Limb (tissue), 2 donors: ENCODE results near the gene C20orf144.

Source experiments
- DNase-seq, 2 donors: peaks; one replicate each; pipeline ENCODE4 v3.0.0-alpha.2; 2016; ENCODE audit errors: extremely low spot score in 2 of 2

C20orf144 gene

GRCh38 chr20:33664085-33664761 lies 2.1 kb downstream of the C20orf144 start:
- no peak for DNase-seq

GRCh38 chr20:33664762-33665144 lies 2.6 kb downstream of the C20orf144 start:
- DNase-seq: peak in 1 of 2 donors; percentile 27

GRCh38 chr20:33666293-33667244 lies 4.4 kb downstream of the C20orf144 start, which contains the start of gene ACTL10:
ACTL10 (plus strand) TSS chr20:33666943; CDS start chr20:33667498, 555 bp downstream.
- peak; percentile 79 to 88 for DNase-seq

- DNase-seq: peak in 1 of 2 donors; percentile 63
These were observed 5.1 kb downstream of the C20orf144 start for GRCh38 chr20:33667245-33667675.

GRCh38 chr20:33667676-33668465 lies 5.7 kb downstream of the C20orf144 start:
- DNase-seq: peak in 1 of 2 donors; percentile 87

- peak in 1 of 2 donors; percentile 33 for DNase-seq
These were observed 6.5 kb downstream of the C20orf144 start for GRCh38 chr20:33668466-33669155.

GRCh38 chr20:33669224-33669623 lies 7.1 kb downstream of the C20orf144 start:
- no peak for DNase-seq

- peak in 1 of 2 donors; percentile 25 for DNase-seq
These were observed 7.9 kb downstream of the C20orf144 start for GRCh38 chr20:33669873-33670640.

GRCh38 chr20:33670715-33671499 lies 8.8 kb downstream of the C20orf144 start:
- no peak for DNase-seq

GRCh38 chr20:33671573-33672288 lies 9.6 kb downstream of the C20orf144 start:
- DNase-seq: no peak

- DNase-seq: peak in 1 of 2 donors; percentile 44
These were observed 10.4 kb downstream of the C20orf144 start for GRCh38 chr20:33672426-33673113.

GRCh38 chr20:33673114-33673409 lies 10.9 kb downstream of the C20orf144 start:
- no peak for DNase-seq

- peak in 1 of 2 donors; percentile 51 for DNase-seq
These were observed 11.5 kb downstream of the C20orf144 start for GRCh38 chr20:33673410-33674293.

- peak in 1 of 2 donors; percentile 90 for DNase-seq
These were observed 12.4 kb downstream of the C20orf144 start, which contains the start of gene NECAB3 for GRCh38 chr20:33674294-33675135. NECAB3 (minus strand) TSS chr20:33674428; CDS start chr20:33674352, 76 bp downstream.

- DNase-seq: peak in 1 of 2 donors; percentile 28
These were observed 13.2 kb downstream of the C20orf144 start for GRCh38 chr20:33675136-33675959.
